ENCODE measurements around the gene DDX39B. TPM values are rescaled to one million over a fixed set of nuclear protein-coding genes. Genes with fewer than 3 reads are reported as not detected.

The DDX39B gene
- total and polyA plus RNA-seq, 2 of the 8 experiments (the other 6 are each of a cell fraction or from before 2014, with no cell fraction given), result 780 to 1,164 TPM

DNA sequence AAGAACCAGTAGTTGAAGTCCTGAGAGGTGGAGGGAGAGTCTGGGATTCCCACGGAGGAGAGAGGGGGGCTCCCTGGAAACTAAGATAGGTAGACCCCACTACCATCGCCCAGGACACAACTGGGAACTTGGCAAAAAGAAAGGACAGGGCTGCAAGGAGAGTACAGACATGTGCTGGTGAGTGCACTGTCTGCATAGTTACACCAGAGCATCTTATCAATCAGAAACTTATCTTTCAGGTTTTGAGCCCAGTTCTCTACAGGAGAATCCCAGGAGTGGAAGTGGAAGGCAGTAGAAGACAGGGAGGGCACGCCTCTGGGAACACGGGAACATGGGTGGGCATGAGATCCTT is 17.8 kb upstream of the DDX39B start:
- Histone ChIP-seq H4K5ac (ENCODE audit: insufficient read length, low read depth, low read length) (no peak overlapping the region), H2BK12ac (ENCODE audit: low read depth, low read length) (no peak overlapping the region), H3K9me3 (ENCODE audit: insufficient read depth in 2 of 2, low read depth in 1 of 2, low read length in 1 of 2) (no peaks in the 10 kb centered on the region), H3K9ac (replicated peaks in 1 of 4; ENCODE audit: extremely low read depth in 1 of 4, low read depth in 3 of 4, low read length in 3 of 4) (no peak overlapping the region), H2BK15ac (ENCODE audit: low read length) (no peak overlapping the region), H3K79me2 (ENCODE audit: control insufficient read depth in 1 of 2, insufficient read depth in 2 of 2, low read length in 2 of 2) (no peaks in the 10 kb centered on the region), H3K23ac (ENCODE audit: insufficient read length) (no peak overlapping the region), H3K4me3 (ENCODE audit: extremely low read depth in 1 of 4, insufficient read depth in 2 of 4, low read depth in 3 of 4, low read length in 4 of 4) (no peak overlapping the region), H2BK120ac (replicated peaks; ENCODE audit: low read depth, low read length) (no peak overlapping the region), H3K23me2 (ENCODE audit: low read depth, low read length) (no peaks in the 10 kb centered on the region), H4K8ac (ENCODE audit: extremely low read depth, insufficient read depth, low read length) (peak overlapping the region; percentile 48; the same call in 1 of the 2 replicates), H3K4me1 (replicated peaks in 1 of 4; ENCODE audit: control insufficient read depth in 3 of 4, insufficient read depth in 4 of 4, low read length in 3 of 4) (no peaks in the 10 kb centered on the region), H3K14ac (ENCODE audit: insufficient read length) (no peak overlapping the region), H3K56ac (replicated peaks; ENCODE audit: insufficient read length, low read depth, low read length) (no peak overlapping the region), H3K27me3 (replicated peaks in 1 of 4; ENCODE audit: control insufficient read depth in 3 of 4, extremely low read depth in 1 of 4, insufficient read depth in 3 of 4, low read length in 3 of 4) (no peaks in the 10 kb centered on the region), H3K27ac (ENCODE audit: low read depth, low read length) (no peak overlapping the region), H4K20me1 (replicated peaks in 1 of 2; ENCODE audit: control insufficient read depth in 1 of 2, insufficient read depth in 2 of 2, low read length in 2 of 2) (no peaks in the 10 kb centered on the region), H3K18ac (ENCODE audit: extremely low read depth, low read length) (no peak overlapping the region), H2BK20ac (ENCODE audit: low read length) (0 out of 2 replicates have a peak overlapping the region, but pooled peaks have one; percentile 34), H3K4ac (replicated peaks; ENCODE audit: insufficient read length, low read depth, low read length) (no peak overlapping the region), H2AFZ (ENCODE audit: low read length) (no peak overlapping the region), H3K4me2 (ENCODE audit: insufficient read depth in 1 of 2, low read depth in 2 of 2, low read length in 2 of 2) (no peak overlapping the region), H2BK5ac (ENCODE audit: low read depth, low read length) (peak overlapping the region; percentile 60; the same call in 1 of the 2 replicates), H4K91ac (replicated peaks; ENCODE audit: insufficient read length, low read length) (no peak overlapping the region), H3K36me3 (ENCODE audit: control insufficient read depth in 2 of 4, insufficient read depth in 4 of 4, low read length in 3 of 4) (peaks cover 2 to 15% (median 5%) of the 10 kb centered on the region in 4 experiments; a peak in 5 of 8 replicates), H2AK5ac (ENCODE audit: low read depth, low read length) (no peak overlapping the region), H3K79me1 (ENCODE audit: low read depth, low read length) (no peaks in the 10 kb centered on the region)
- FAIRE-seq, result no peak
- ChIA-PET CTCF (ENCODE audit: partially characterized antibody) (interaction anchor here (1.6 to 24.7 kb wide), 5 partner anchors 13 to 42 kb away, joined by 5 to 613 read pairs (median 8); partner anchors contain the start of genes ATP6V1G2, LST1, LTB and NCR3), POLR2A (ENCODE audit: partially characterized antibody) (interaction anchor here (0.8 to 10.9 kb wide), 6 partner anchors 10 to 30 kb away, joined by 3 to 110 read pairs (median 6); partner anchors contain the start of genes DDX39B, LTB, NFKBIL1 and TNF)
- DNase-seq (ENCODE audit: low read depth in 1 of 2, low spot score in 2 of 2), result no peak
- TF ChIP-seq CEBPB (IDR thresholded peaks at IDR 0.05; ENCODE audit: low read depth, low read length), result no peak
- no peak for TF ChIP-seq POU5F1 (IDR thresholded peaks at IDR 0.05; ENCODE audit: low read depth, low read length)
- no peak for TF ChIP-seq ASH2L (IDR thresholded peaks at IDR 0.05; ENCODE audit: low read length)
- no peak for TF ChIP-seq EP300 (IDR thresholded peaks at IDR 0.05; ENCODE audit: borderline replicate concordance in 1 of 2, low read depth in 2 of 2, low read length in 2 of 2)
- TF ChIP-seq TAF1 (IDR thresholded peaks at IDR 0.05; ENCODE audit: low read depth, low read length), result no peak
- no peak for TF ChIP-seq GABPA (IDR thresholded peaks at IDR 0.05; ENCODE audit: borderline replicate concordance, insufficient read depth, low read length)
- no peak for TF ChIP-seq BACH1 (IDR thresholded peaks at IDR 0.05; ENCODE audit: low read length)
- TF ChIP-seq TAF7 (optimal IDR thresholded peaks at IDR 0.05; ENCODE audit: borderline replicate concordance, low read depth, low read length), result no peak
- TF ChIP-seq HDAC6 (IDR thresholded peaks at IDR 0.05; ENCODE audit: low read depth, low read length), result no peak
- 87% methylated on average over 4 of the region's 4 CpGs; no CpG with 5 or more reads in 1 of the 2 experiments for WGBS, 2 experiments (ENCODE audit: extremely low coverage in 1 of 2, insufficient coverage in 1 of 2, insufficient read length in 1 of 2, insufficient replicate concordance in 2 of 2, low coverage in 1 of 2, low lambda C conversion rate in 2 of 2, missing lambda C conversion rate in 1 of 2)

All from H1 (cell line).